ENCODE results near the gene ZNF138. TPM values are rescaled to one million over a fixed set of nuclear protein-coding genes. Genes with fewer than 3 reads are reported as not detected.
"Not testable (repeated sequence)": the region's sequence is repeated elsewhere in the genome, so short reads cannot be mapped to it uniquely, and the experiment has no call there.

ZNF138 gene
- total RNA-seq, 1 donor from 2014 or later: 7.4 TPM

DNA sequence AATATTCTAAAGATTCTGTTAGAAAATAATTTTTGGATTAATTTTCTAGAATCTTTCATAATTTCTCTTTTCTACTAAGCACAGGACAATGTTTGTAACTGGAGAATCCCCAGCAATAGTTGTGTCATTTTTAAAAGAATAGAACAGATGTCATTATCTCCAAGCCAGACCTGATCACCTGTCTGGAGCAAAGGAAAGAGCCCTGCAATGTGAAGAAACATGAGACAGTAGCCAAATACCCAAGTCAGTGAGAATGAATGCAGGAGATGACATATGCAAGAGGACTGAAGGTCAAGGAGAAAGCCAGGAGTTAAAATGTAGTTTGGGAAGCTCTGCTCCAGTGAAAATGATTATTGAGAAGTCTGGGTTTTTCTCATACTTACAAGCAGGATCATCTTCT, 25.4 kb upstream of the ZNF138 start:
- DNase-seq (ENCODE audit: low read depth): no peak
- H3K36me3 ChIP-seq (ENCODE audit: control insufficient read depth, insufficient read depth, low read length): no peaks in the 10 kb centered on the region
- no peak overlapping the region for H3K4me3 ChIP-seq (ENCODE audit: low read depth, low read length)
- H3K27me3 ChIP-seq (ENCODE audit: control insufficient read depth, insufficient read depth, low read length): no peaks in the 10 kb centered on the region
- TF ChIP-seq, protein P1, sequence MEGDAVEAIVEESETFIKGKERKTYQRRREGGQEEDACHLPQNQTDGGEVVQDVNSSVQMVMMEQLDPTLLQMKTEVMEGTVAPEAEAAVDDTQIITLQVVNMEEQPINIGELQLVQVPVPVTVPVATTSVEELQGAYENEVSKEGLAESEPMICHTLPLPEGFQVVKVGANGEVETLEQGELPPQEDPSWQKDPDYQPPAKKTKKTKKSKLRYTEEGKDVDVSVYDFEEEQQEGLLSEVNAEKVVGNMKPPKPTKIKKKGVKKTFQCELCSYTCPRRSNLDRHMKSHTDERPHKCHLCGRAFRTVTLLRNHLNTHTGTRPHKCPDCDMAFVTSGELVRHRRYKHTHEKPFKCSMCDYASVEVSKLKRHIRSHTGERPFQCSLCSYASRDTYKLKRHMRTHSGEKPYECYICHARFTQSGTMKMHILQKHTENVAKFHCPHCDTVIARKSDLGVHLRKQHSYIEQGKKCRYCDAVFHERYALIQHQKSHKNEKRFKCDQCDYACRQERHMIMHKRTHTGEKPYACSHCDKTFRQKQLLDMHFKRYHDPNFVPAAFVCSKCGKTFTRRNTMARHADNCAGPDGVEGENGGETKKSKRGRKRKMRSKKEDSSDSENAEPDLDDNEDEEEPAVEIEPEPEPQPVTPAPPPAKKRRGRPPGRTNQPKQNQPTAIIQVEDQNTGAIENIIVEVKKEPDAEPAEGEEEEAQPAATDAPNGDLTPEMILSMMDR (IDR thresholded peaks at IDR 0.05; ENCODE audit: insufficient read depth, low read length, poor library complexity, severe bottlenecking): no peak

DNA sequence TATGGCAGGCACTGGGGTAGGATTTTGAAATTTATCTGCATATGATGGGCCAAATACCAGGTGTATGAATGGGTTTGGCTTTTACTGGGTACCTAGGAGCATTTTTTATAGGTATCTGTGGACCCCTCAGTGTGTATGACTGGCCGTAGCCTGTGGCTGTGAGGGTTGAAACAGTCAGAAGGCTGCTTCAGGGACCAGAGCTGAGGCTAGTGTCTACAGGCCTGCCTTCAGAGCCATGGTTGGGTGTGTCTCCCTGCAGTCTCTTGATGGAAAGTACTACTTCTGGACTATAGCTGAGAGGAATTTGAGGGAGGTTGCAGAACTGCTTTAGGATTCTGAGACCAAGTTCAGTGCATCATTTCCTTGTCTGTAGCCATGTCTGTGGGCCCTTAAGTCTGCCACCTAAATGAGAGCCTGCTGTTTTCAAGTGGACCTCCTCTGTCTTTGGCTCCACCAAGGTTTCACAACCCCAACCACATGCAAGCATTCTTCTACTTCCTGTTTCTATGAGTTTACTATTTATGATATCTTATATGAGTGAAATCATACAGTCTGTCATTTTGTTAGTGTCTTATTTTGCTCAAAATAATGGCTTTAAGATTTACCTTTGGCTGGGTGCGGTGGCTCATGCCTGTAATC, 19.9 kb upstream of the ZNF138 start:
- TF ChIP-seq, protein P1 (IDR thresholded peaks at IDR 0.05; ENCODE audit: insufficient read depth, low read length, poor library complexity, severe bottlenecking): no peak
- no peak overlapping the region for H3K4me3 ChIP-seq (ENCODE audit: low read depth, low read length)
- no peaks in the 10 kb centered on the region for H3K36me3 ChIP-seq (ENCODE audit: control insufficient read depth, insufficient read depth, low read length)
- H3K27me3 ChIP-seq (ENCODE audit: control insufficient read depth, insufficient read depth, low read length): no peaks in the 10 kb centered on the region
- DNase-seq (ENCODE audit: low read depth): no peak

DNA sequence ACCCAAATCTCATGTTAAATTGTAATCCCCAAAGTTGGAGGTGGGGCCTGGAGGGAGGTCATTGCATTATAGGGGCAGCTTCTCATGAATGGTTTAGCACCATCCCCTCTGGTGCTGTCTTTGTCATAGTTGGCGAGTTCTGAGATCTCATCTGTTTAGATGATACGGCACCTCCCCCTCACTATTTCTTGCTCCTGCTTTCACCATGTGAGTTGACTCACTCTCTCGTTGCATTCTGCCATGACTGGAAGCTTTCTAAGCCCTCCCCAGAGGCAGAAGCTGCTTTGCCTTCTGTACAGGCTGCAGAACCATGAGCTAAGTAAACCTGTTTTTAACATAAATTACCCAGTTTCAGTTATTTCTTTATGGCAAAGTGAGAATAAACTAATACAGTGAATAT, 18.9 kb upstream of the ZNF138 start:
- Histone ChIP-seq H3K4me3 (ENCODE audit: low read depth, low read length) (no peak overlapping the region), H3K27me3 (ENCODE audit: control insufficient read depth, insufficient read depth, low read length) (no peaks in the 10 kb centered on the region), H3K36me3 (ENCODE audit: control insufficient read depth, insufficient read depth, low read length) (no peaks in the 10 kb centered on the region)
- no peak for DNase-seq (ENCODE audit: low read depth)
- TF ChIP-seq, protein P1 (IDR thresholded peaks at IDR 0.05; ENCODE audit: insufficient read depth, low read length, poor library complexity, severe bottlenecking): no peak

DNA sequence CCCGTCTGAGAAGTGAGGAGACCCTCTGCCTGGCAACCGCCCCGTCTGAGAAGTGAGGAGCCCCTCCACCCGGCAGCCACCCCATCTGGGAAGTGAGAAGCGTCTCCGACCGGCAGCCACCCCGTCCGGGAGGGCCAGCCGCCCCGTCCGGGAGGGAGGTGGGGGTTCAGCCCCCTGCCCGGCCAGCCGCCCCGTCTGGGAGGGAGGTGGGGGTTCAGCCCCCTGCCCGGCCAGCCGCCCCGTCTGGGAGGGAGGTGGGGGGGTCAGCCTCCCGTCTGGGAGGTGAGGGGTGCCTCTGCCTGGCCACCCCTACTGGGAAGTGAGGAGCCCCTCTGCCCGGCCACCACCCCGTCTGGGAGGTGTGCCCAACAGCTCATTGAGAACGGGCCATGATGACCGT, 9.4 kb upstream of the ZNF138 start:
- not testable (repeated sequence) for H3K36me3 ChIP-seq (ENCODE audit: control insufficient read depth, insufficient read depth, low read length); DNase-seq (ENCODE audit: low read depth); H3K4me3 ChIP-seq (ENCODE audit: low read depth, low read length); H3K27me3 ChIP-seq (ENCODE audit: control insufficient read depth, insufficient read depth, low read length)

DNA sequence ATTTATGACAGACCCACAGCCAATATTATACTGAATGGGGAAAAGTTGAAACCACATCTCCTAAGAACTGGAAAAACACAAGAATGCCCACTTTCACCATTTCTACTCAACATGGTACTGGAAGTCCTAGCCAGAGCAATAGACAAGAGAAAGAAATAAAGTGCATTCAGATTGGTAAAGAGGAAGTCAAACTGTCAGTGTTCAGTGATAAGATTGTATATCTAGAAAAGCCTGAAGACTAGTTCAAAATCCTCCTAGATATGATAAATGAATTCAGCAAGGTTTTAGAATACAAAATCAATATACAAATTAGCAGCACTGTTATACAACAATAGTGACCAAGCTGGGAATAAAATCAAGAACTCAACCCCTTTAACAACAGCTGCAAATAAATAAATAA, 6.9 kb upstream of the ZNF138 start:
- DNase-seq (ENCODE audit: low read depth): no peak
- TF ChIP-seq, protein P1 (IDR thresholded peaks at IDR 0.05; ENCODE audit: insufficient read depth, low read length, poor library complexity, severe bottlenecking): no peak
- Histone ChIP-seq H3K27me3 (ENCODE audit: control insufficient read depth, insufficient read depth, low read length) (no peaks in the 10 kb centered on the region), H3K36me3 (ENCODE audit: control insufficient read depth, insufficient read depth, low read length) (no peaks in the 10 kb centered on the region), H3K4me3 (ENCODE audit: low read depth, low read length) (no peak overlapping the region)

DNA sequence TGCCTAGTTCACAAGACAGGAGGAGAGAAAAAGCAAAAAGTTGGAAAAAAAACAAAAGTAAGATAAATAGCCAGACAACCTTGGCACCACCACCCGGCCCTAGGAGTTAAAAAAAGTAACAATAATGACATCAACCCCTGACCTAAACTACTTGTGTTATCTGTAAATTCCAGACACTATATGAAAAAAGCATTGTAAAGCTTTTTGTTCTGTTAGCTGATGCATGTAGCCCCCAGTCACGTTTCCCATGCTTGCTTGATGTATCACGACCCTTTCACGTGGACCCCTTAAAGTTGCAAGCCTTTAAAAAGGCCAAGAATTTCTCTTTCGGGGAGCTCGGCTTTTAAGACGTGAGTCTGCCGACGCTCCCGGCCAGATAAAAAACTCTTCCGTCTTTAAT, 5.0 kb upstream of the ZNF138 start:
- H3K36me3 ChIP-seq (ENCODE audit: control insufficient read depth, insufficient read depth, low read length); H3K27me3 ChIP-seq (ENCODE audit: control insufficient read depth, insufficient read depth, low read length); H3K4me3 ChIP-seq (ENCODE audit: low read depth, low read length); DNase-seq (ENCODE audit: low read depth): not testable (repeated sequence)

DNA sequence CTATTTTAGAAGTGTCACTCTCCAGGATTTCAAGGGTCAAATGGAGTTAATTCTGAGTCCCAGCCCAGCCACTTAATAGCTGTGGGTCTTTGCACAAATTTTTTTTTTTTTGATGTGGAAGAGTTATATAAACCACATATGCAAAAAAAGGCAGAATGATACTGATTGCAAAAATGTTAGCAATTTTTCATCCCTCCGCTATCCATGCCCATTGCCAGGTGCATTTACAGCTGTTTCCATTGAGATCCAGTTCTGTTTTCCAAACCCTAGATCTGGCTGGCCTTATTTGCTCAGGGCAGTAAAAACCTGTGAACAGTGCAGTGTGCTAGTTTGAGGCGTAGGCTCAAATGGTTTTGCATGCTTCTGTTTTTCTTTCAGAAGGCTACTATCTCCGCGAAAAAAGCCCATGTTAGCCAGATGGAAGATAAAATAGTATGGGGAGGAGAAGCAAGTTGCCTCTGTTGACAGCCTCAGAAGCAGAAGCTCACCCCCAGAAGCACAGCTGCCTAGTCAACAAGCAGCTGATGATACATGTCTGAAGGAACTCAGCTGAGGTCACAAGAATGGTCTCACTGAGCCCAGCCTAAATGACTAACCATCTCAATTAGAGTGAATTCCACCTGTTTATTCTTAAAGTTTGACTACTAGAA, 997 bp upstream of the ZNF138 start:
- no peak overlapping the region for H3K4me3 ChIP-seq (ENCODE audit: low read depth, low read length)
- H3K27me3 ChIP-seq (ENCODE audit: control insufficient read depth, insufficient read depth, low read length): no peaks in the 10 kb centered on the region
- no peaks in the 10 kb centered on the region for H3K36me3 ChIP-seq (ENCODE audit: control insufficient read depth, insufficient read depth, low read length)
- TF ChIP-seq, protein P1 (IDR thresholded peaks at IDR 0.05; ENCODE audit: insufficient read depth, low read length, poor library complexity, severe bottlenecking): no peak
- no peak for DNase-seq (ENCODE audit: low read depth)

Data from kidney epithelial cell (primary cell).